ENCODE results near the gene DHRS3.

DNA sequence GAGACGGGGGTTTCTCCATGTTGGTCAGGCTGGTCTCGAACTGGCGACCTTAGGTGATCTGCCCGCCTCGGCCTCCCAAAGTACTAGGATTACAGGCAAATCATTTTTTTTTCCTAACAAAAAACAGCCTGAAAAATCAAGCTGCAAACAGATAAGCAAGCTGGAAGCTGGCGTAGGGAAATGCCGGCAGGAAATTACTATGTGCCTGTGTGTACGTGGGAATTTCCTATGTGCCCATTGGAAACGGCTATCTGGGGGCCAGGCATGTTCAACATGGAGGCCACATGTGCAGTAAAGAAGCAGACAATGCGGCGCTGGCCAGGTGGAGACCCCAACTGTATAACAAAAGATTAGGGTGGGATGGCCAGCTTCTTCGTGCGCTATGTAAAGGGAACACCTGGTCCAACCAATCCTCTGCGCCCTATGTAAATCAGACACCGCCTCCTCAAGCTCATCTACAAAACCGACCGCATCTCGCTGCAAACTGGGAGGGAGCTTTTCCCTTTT is 16.7 kb upstream of the DHRS3 start:
- TF ChIP-seq CTCF (IDR thresholded peaks at IDR 0.05 in 2 of 3, conservative IDR thresholded peaks at IDR 0.05 in 1 of 3; ENCODE audit: borderline replicate concordance in 1 of 3, insufficient read depth in 1 of 3, low read depth in 2 of 3, low read length in 2 of 3) (no peak), EZH2 (IDR thresholded peaks at IDR 0.05) (no peak), POLR2A (IDR thresholded peaks at IDR 0.05; ENCODE audit: borderline replicate concordance, extremely low read depth, insufficient read depth, insufficient read length) (no peak), EZH2phosphoT487 (IDR thresholded peaks at IDR 0.05; ENCODE audit: borderline replicate concordance) (no peak), YY1 (IDR thresholded peaks at IDR 0.05; ENCODE audit: extremely low read depth, insufficient replicate concordance, low read depth, low read length) (no peak), SRF (IDR thresholded peaks at IDR 0.05; ENCODE audit: low read depth) (no peak), POLR2AphosphoS5 (IDR thresholded peaks at IDR 0.05; ENCODE audit: low read depth, low read length) (no peak), ELF1 (IDR thresholded peaks at IDR 0.05; ENCODE audit: borderline replicate concordance, low read depth) (no peak), SP1 (IDR thresholded peaks at IDR 0.05; ENCODE audit: low read depth) (no peak), SIN3A (IDR thresholded peaks at IDR 0.05; ENCODE audit: low read depth) (no peak), RAD21 (IDR thresholded peaks at IDR 0.05; ENCODE audit: low read depth) (no peak)
- TF ChIP-seq, protein P1, sequence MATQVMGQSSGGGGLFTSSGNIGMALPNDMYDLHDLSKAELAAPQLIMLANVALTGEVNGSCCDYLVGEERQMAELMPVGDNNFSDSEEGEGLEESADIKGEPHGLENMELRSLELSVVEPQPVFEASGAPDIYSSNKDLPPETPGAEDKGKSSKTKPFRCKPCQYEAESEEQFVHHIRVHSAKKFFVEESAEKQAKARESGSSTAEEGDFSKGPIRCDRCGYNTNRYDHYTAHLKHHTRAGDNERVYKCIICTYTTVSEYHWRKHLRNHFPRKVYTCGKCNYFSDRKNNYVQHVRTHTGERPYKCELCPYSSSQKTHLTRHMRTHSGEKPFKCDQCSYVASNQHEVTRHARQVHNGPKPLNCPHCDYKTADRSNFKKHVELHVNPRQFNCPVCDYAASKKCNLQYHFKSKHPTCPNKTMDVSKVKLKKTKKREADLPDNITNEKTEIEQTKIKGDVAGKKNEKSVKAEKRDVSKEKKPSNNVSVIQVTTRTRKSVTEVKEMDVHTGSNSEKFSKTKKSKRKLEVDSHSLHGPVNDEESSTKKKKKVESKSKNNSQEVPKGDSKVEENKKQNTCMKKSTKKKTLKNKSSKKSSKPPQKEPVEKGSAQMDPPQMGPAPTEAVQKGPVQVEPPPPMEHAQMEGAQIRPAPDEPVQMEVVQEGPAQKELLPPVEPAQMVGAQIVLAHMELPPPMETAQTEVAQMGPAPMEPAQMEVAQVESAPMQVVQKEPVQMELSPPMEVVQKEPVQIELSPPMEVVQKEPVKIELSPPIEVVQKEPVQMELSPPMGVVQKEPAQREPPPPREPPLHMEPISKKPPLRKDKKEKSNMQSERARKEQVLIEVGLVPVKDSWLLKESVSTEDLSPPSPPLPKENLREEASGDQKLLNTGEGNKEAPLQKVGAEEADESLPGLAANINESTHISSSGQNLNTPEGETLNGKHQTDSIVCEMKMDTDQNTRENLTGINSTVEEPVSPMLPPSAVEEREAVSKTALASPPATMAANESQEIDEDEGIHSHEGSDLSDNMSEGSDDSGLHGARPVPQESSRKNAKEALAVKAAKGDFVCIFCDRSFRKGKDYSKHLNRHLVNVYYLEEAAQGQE (IDR thresholded peaks at IDR 0.05; ENCODE audit: low read depth) = no peak
- TF ChIP-seq, protein P2, sequence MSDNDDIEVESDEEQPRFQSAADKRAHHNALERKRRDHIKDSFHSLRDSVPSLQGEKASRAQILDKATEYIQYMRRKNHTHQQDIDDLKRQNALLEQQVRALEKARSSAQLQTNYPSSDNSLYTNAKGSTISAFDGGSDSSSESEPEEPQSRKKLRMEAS (IDR thresholded peaks at IDR 0.05) = no peak

Data from HCT116 (cell line).